Muscle of arm (tissue), 14 donors: ENCODE results near the gene VPS13D. TPM values are rescaled to one million over a fixed set of nuclear protein-coding genes. Genes with fewer than 3 reads are reported as not detected.

Experiments used
- DNase-seq: peaks from one replicate; pipeline ENCODE4 v3.0.0-alpha.2; 2013
- long read RNA-seq, 11 donors: transcript quantifications; one replicate each; lab custom pipeline, GENCODE V29; 2026
- polyA plus RNA-seq, 12 donors: library from polyadenylated mRNA; unstranded; fragments of 120-200 nt; gene quantifications; one replicate each; pipeline ENCODE4 v1.2.1, GENCODE V29; 2013; ENCODE audit not compliant: insufficient read length in 12 of 12

Gene VPS13D
- polyA plus RNA-seq, result 10 to 100 TPM in 11 of 12 donors, not detected in 1; 13.2 to 32.7 (median 18.8) TPM
- long read RNA-seq, donor 1, result 0 reads
- long read RNA-seq, donor 2, result 0 reads
- long read RNA-seq, donor 3, result 0 reads
- long read RNA-seq, donor 4, result 0 reads
- long read RNA-seq, donor 5, result 0 reads
- long read RNA-seq, donor 6, partial matches to known transcripts, result 7 of 7 reads
- long read RNA-seq, donor 6, other reads (novel, unspliced or antisense), result 0 of 7 reads
- long read RNA-seq, donor 7, result 0 reads
- long read RNA-seq, donor 8, partial matches to known transcripts, result 0 of 1 reads
- long read RNA-seq, donor 8, other reads (novel, unspliced or antisense), result 0 of 1 reads
- long read RNA-seq, donor 9, result 0 reads
- long read RNA-seq, donor 10, result 0 reads
- long read RNA-seq, donor 11, result 0 reads

- DNase-seq, result peak; percentile 77
Measured at GRCh38 chr1:12229835-12230548, at the start of gene VPS13D. Gene VPS13D, plus strand, starts transcription at chr1:12230030. Its CDS starts 4,237 bp downstream, at chr1:12234267.

GRCh38 chr1:12180315-12180714 lies 49.5 kb upstream of the VPS13D start:
- DNase-seq, result no peak

DNA sequence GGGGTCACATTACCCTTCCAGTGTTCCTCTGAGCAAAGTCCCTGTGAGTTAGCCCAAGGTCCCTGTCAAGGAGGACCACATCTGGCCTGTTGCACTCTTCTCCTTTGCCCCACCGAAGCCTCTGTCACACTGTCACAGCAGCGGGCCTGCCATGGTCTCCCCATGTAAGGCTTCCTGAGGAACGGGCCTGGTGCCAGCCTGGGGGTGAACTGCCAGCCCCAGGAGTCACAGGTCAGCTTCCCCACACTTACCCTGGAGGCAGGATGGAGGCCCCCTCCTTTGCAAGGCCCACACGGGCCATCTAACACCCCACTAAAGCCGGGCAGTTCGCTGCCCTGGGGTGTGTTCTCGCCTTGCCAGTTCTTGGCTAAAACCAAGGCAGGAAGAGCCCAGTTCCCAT lies 48.9 kb upstream of the VPS13D start:
- DNase-seq, result no peak

DNA sequence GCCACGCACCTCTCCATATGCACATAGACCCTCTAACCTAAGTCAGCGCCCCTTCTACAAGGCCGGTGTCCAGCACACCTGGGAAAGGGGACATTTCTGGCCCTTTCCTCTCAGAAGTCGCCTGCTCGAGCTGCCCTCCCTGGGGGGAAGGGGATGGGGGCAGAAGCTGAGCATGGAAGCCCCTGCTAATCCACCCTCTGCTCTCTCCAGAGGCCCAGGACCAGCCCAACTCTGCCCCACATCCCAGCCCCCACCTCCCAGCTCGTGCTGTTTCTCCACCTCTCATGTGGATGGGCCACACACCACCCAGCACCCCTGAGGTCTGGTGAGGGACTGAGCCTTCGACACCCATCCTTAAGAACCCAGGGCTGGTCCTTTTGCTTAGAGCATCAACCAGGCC lies 48.3 kb upstream of the VPS13D start:
- DNase-seq, result no peak

DNA sequence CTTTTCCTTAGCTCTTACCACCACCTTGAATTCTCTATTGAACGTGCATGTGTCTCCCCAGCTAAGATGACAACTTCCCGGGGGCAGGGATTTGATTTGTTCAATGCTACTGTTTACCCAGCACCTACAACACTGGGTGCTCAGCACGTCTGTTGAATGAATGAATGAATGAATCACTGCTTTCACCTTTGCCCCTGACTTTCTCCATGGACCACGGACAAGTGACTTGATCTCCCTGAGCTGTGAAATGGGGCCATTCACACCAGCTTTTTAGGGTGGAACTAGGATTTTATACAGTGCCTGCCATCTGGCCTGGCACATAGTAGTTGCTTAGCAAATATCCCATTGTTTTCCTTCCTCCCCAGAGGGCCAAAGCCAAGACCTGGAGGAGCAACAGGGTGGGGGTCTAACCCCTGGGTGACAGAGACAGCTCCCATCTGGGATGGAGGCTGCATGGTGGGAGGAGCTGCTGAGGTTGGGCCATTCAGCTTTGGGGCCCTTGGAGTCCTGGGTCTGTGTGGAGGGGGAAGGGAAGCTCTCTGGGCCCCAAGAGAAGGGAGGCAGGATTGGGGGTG lies 47.3 kb upstream of the VPS13D start:
- DNase-seq, result no peak

DNA sequence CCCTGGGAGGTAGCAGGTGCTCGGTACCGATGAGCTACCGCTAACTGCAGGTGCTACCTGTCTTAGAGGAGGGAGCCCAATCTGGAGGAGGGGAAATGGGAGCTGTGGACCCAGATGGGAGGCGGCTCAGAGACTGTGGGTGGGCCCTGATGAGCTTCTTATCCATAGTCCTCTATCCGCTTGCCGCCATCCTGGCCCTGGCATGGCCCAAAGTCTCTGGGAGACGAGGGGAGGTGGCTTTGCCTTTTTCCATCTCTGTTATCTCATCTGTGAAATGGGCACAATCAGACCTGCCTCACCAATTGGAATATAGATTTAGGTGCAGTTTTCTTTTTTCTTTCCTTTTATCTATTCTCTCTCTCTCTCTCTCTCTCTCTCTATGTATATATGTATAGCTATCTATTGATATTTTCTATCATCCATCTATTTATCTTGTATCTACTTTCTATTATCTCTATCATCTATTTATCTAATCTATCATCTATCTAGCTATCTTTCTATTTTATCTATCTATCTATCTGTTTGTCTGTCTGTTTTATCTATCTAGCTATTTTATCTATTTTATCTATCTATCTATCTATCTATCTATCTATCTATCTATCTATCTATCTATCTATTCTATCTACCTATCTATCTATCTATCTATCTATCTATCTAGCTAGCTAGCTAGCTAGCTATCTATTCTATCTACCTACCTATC lies 46.6 kb upstream of the VPS13D start:
- no peak for DNase-seq

GRCh38 chr1:12184008-12184681 lies 45.7 kb upstream of the VPS13D start:
- peak; percentile 59 for DNase-seq

GRCh38 chr1:12185036-12185917 lies 44.6 kb upstream of the VPS13D start:
- no peak for DNase-seq

GRCh38 chr1:12185918-12186678 lies 43.7 kb upstream of the VPS13D start:
- no peak for DNase-seq

- DNase-seq, result no peak
Measured at GRCh38 chr1:12186679-12186985, 43.2 kb upstream of the VPS13D start.

DNA sequence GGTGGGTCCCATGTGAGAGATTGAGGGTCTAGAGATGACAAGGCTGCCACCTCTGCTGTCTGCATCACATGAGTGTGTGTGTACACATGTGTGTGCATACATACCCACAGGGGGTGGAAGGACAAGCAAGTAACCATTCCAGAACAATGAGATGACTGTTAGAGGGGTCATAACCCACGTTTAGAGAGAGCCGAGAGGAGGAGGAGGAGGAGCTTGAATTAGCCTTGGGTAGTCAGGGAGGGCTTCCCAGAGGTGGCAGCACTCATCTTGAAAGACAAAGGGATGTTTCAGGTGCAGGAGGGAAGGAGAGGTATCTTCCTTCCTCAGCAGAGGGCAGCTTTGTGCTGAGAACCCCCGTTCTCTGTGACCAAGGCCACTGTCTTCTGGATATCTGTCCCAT lies 41.7 kb upstream of the VPS13D start:
- DNase-seq, result no peak

GRCh38 chr1:12188657-12189327 lies 41.0 kb upstream of the VPS13D start:
- DNase-seq, result no peak

DNA sequence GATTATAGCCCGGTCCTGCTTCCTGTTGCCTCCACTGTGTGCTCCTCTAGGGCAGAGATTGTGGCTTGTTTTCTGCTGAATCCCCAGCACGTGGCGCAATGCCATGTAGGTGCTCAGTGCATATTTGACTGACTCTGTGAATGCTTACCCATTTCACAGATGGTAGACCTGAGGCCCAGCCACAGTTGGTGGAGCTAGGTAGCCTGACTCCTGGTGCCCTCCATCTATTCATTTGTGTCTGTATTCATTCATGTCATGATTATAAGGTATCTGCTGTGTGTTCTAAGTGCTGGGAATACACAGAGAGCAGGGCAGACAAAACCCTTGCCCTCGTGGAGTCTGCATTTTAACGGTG lies 40.5 kb upstream of the VPS13D start:
- no peak for DNase-seq

DNA sequence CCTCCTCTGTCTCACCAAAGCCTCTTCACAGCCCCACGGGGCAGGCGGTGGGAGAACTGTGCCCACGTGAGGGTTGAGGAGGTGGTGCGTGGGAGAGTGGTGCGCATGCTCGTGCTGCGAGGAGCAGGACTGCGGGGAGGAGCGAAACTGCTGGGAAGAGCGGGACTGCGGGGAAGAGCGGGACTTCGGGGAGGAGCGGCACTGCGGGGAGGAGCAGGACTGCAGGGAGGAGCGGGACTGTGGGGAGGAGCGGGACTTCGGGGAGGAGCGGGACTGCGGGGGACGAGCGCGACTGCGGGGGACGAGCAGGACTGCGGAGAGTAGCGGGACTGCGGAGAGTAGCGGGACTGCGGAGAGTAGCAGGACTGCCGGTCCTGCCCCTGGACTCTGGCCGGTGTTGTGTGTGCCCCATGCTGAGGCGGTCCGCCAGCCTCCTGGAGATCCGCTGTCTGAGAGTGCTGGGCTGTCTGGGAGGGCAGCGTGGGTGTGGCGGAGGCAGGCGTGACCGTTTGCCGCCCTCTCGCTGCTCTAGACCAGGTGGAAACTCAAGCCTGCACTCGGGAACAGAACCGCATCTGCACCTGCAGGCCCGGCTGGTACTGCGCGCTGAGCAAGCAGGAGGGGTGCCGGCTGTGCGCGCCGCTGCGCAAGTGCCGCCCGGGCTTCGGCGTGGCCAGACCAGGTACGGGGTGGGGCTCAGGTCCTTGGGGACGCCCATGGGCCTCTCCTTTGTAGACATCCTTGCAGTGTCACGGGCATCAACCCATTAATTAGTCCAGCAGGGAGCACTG lies 38.4 kb upstream of the VPS13D start:
- DNase-seq, result no peak

- no peak for DNase-seq
Measured at GRCh38 chr1:12194666-12195216, 35.1 kb upstream of the VPS13D start.

- DNase-seq, result no peak
Measured at GRCh38 chr1:12195416-12195815, 34.4 kb upstream of the VPS13D start.

DNA sequence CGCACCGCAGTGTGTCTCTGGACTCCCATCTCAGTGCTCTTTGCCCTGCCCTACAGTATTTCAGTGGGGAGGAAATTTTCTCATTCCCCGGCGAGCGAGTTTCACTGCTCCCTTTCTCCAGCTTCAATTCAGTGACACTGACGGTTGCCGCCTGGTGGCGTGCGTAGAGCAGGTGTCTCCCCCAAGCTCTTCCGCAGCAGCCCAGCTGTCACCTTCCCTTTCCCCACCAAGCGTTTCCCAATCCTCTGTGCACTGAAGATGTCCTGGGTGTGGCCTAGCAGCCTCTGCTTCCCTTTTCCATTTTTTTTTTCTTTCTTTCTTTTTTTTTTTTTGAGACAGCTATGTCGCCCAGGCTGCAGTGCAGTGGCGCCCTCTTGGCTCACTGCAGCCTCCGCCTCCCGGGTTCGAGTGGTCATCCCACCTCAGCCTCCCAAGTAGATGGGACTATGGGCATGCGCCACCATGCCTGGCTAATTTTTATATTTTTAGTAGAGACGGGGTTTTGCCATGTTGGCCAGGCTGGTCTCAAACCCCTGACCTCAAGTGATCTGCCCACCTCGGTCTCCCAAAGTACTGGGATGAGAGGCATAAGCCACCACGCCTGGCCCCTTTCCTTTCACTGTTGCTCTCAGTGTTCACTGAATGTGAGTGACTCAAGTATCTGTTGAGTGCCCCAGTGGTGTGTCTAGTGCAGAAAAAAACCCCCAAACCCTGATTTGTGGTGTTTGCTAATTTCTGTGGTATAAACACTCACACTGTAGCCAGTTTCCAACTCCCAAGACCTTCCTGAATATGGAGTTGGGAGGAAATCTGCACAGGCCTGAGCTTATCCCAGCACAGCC lies 33.0 kb upstream of the VPS13D start:
- DNase-seq, result no peak
